Inflammatory macrophage treated with lipopolysaccharide for 4 hours (primary cell): ENCODE data around the gene NCK1.
"Not testable (repeated sequence)": the region's sequence is repeated elsewhere in the genome, so short reads cannot be mapped to it uniquely, and the experiment has no call there.

Experiments
- DNase-seq: peaks from one replicate; pipeline ENCODE4 v3.0.0-alpha.2; 2020

NCK1 gene

DNA sequence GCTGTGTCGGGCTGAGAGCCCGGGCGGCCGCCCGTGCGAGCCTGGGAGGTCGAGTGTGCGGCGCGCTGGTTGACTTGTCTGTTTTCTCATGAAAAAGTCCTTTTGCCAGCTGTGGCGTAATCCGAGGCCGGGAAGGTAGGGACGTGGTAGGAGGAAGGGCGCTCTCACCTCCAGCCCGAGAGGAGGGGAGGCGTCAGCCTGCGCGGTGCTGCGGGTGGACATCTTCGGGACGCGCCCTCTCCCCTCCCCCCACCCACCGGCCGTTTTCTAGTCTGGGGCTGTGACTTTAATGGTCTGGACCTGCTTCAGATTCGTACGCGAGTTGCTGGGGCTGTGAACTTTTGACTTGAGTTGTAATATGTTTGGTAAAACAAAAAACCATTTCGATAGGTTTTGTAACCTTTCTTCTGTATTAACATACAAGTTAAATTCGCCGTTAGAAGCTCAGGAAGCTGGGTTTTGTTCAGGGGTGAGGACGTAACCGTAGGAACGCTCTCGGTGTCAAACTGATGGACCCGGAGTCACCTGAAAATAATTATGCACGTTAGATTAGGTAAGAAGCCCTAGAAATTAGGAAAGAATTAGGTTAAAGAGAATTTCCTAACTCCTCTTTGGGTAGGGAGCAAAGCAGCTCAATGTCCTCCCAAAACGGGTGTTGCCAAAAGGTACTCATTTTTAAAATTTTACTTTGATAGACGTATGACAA lies 762 bp downstream of the NCK1 start:
- DNase-seq = peak; percentile 32

DNA sequence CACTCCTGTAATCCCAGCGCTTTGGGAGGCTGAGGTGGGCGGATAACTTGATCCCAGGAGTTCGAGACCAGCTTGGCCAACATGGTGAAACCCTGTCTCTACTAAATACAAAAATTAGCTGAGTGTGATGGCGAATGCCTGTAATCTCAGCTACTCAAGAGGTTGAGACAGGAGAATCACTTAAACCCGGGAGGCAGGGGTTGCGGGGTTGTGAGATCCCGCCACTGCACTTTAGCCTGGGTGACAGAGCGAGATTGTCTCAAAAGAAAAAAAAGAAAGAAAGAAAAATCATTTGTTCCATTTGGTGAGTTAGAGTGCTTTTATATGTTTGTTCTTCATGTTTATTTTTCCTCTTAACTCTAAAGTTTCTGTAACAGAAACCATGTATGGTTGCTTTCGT lies 7.3 kb downstream of the NCK1 start:
- DNase-seq = no peak

- not testable (repeated sequence) for DNase-seq
Observed at GRCh38 chr3:136872258-136872657, 10.2 kb downstream of the NCK1 start.

GRCh38 chr3:136879510-136879909 lies 17.5 kb downstream of the NCK1 start:
- DNase-seq = not testable (repeated sequence)

GRCh38 chr3:136882571-136882970 lies 20.6 kb downstream of the NCK1 start:
- DNase-seq = no peak

DNA sequence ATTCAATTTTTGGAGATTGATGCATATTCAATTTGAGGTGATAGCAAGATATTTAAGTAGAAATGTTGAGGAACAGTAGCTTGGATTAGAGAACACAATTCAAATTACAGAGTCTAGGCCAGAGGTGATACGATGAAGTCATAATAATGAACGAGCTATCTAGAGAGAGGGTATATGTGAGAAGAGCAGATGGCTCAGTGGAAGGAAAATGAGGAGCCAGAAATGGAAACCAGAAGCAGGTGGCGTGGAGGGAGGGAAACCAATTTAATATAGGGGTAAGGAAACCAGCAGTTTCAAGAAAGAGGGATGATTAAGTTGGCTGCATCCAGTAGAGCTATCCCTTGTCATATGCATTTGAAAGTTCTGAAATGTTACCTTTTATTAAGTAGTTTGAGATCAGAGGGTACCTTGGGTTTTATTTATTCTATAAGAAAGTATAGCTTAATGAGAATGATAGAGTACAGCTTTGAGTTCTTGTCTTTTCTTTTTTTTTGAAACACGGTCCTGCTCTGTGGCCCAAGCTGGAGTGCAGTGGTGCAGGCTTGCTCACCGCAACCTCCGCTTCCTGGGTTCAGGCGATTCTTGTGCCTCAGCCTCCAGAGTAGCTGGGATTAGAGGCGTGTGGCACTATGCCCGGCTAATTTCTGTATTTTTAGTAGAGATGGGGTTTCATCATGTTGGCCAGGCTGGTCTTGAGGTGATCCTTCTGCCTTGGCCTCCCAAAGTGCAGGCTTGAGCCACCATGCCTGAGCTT lies 22.1 kb downstream of the NCK1 start:
- no peak for DNase-seq

GRCh38 chr3:136885357-136886213 lies 23.6 kb downstream of the NCK1 start:
- no peak for DNase-seq

GRCh38 chr3:136889947-136890346 lies 27.9 kb downstream of the NCK1 start:
- no peak for DNase-seq

DNA sequence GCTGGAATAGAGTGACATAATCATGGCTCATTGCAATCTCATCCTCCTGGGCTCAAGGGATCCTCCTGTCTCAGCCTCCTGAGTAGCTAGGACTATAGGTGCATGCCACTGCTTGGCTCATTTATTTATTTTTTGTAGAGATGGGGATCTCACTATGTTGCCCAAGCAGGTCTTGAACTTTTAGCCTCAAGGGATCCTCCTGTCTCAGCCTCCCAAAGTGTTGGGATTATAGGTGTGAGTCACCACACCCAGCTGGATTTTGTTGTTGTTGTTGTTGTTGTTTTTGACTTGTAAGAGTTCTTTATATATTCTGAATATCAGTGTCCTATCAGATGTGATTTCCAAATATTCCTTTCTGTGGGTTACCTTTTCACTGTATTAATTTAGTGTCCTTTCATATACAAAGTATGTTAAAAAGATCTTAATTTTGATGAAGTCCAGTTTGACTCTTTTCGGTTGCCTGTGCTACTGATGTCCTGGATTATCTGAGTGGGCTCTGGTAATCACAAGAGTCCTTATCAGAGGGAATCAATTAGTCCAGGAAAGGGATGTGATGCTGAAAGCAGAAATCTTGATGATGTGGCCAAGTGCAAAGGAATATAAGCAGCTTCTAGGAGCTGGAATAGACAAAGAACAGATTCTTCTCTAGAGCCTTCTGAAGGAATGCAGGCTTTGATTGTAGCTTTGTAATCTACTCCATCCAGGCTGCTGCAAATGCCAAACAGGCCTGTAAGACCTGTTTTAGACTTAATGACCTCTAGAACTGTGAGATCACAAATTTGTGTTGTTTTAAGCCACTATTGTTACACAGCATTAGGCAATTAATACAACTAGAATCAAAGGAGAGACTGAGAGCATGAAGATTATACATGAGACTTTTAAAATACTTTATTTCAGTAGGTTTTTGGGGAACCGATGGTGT lies 30.2 kb downstream of the NCK1 start:
- DNase-seq = no peak

DNA sequence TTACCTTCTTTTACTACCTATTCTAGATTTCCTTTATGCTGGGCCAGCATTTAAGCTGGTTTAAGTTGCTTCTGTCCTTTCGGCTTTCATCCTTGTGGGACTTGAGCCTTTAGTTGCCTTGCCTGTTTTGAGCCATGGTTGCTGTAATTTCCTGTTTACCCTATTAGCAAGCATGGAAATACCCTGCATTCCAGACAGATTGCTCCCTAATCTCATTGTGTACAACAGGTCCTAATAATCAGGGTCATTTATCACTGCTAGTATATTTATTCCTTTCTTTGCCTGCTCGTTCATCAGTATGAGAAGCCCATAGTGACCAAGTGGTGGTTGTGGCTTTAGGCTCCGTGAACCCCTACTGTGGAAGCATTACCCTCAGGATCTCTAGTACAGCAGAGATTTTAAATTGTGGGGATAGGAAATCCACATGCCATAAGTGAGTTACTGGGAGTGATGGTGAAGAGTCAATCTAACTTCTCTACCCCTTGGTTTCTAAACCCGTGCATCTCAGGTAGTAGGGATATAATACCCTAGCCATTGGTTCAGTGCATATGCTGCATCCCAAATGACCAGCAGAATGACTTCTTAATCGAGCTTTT lies 31.9 kb downstream of the NCK1 start:
- DNase-seq = peak; percentile 4

- not testable (repeated sequence) for DNase-seq
Observed at GRCh38 chr3:136897171-136897570, 35.2 kb downstream of the NCK1 start.

DNA sequence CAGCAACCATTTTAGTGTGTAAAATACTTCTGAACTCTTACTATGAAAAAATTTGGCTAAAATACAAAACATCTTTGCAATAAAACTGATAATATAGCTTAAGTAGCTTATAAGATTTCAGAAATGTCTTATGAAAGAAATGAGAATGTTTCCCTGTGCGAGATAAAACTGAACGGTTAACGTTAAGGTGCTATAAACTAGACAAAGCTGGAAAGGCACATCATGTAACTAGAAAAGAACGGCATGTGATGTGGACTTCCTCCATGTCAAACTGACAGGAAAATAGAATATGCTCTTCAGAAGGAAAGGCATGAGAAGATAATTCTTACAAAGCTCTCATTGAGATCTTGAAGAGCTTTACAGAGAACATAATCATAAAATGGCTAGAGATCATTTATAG lies 36.5 kb downstream of the NCK1 start:
- no peak for DNase-seq

- no peak for DNase-seq
Observed at GRCh38 chr3:136898954-136899353, 36.9 kb downstream of the NCK1 start.

- DNase-seq = no peak
Observed at GRCh38 chr3:136899622-136900158, 37.7 kb downstream of the NCK1 start.

- not testable (repeated sequence) for DNase-seq
Observed at GRCh38 chr3:136900694-136901093, 38.7 kb downstream of the NCK1 start.

DNA sequence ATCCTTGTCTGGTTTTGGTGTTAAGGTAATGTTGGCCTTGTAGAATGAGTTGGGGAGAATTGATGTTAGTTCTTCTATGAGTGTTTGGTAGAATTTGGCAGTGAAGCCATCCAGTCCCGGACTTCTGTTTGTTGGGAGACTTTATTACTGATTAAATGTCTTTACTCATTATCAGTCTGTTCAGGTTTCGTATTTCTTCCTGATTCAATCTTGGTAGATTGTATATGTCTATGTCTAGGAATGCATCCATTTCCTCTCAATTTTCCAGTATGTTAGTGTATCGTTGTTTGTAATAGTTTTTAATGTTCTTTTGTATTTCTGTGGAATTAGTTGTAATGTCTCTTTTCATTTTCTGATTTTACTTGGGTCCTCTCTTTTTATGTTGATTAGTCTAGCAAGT lies 39.4 kb downstream of the NCK1 start:
- DNase-seq = no peak

GRCh38 chr3:136902530-136902929 lies 40.5 kb downstream of the NCK1 start:
- DNase-seq = not testable (repeated sequence)

DNA sequence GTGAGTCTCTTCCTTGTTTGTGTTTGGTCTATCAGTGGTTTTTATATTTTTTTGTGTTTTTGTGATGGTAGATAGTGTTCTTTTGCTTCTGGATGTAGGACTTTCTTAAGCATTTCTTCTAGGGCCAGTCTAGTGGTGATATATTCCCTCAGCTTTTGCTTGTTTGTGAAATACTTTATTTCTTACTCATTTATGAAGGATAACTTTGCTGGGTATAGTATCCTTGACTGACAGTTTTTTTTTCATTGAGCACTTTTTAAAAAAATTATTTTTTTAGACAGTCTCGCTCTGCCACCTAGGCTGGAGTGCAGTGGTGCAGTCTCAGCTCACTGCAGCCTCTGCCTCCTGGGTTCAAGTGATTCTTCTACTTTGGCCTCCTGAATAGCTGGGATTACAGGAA lies 41.9 kb downstream of the NCK1 start:
- no peak for DNase-seq

- no peak for DNase-seq
Observed at GRCh38 chr3:136904746-136905145, 42.7 kb downstream of the NCK1 start.

DNA sequence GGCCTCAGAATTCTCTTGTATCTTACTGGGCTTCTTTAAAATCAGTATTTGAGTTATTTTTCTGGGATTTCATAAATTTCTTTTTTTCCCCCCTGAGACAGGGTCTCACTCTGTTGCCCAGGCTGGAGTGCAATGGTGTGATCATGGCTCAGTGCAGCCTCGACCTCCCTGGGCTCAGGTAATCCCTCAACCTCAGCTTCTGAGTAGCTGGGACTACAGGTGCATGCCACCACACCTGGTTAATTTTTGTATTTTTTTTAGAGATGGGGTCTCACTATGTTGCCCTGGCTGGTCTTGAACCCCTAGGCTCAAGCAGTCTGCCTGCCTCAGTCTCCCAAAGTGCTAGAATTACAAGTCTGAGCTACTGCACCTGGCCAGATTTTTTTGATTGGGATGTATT lies 43.5 kb downstream of the NCK1 start:
- DNase-seq = no peak

- no peak for DNase-seq
Observed at GRCh38 chr3:136906725-136907124, 44.7 kb downstream of the NCK1 start.

DNA sequence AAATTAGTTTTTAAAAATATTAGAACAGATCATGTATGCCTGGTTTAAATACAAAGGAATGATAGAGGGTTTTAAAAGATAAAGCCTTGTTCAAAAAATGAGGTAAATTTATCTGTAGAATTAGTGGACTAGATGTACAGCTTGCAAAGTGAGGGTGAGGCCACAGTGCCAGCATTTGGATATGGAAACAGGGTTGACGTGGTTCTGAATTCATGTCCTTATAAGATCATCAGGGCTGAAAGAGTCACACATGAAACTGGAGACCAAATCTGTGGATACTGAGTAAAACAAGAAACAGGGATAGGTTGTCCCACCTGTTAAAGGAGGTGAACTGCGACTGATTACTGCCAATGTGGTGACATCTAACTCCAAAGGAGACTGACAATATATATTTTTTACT lies 46.3 kb downstream of the NCK1 start:
- no peak for DNase-seq
